GM19025 (cell line): ENCODE results near the gene COX17.
"Not testable (repeated sequence)": the region's sequence is repeated elsewhere in the genome, so short reads cannot be mapped to it uniquely, and the experiment has no call there.

Experiments
- ATAC-seq: cut with Tn5 transposase; IDR thresholded peaks from one replicate; pipeline ENCODE4 v1.9.1; 2021; ENCODE audit warnings: mild to moderate bottlenecking, low read depth, moderate library complexity; ENCODE audit not compliant: unreplicated experiment

The COX17 gene

GRCh38 chr3:119676771-119677640 lies at the start of gene COX17:
COX17 (minus strand) TSS chr3:119677406; CDS start chr3:119677310, 96 bp downstream.
- ATAC-seq = peak; percentile 86

GRCh38 chr3:119726909-119727308 lies 49.7 kb upstream of the COX17 start:
- ATAC-seq = no peak

DNA sequence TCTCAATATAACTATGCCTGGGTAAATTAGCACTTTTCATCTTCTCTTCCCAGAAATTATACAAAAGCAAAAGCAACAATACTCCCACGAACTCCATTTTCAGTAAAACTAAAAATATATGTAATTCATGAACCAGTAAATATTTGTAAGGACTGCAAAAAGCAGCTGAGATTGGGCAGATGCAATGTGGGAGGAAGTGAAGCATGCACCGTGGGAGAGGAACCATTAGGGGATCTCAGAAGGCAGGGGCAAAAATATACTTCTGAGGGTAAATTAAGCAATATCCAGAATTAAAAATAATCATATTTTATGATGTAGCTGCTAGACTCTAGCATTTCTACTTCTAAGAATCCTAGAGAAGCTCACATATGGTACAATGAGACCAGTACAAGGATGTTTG lies 45.8 kb upstream of the COX17 start:
- no peak for ATAC-seq

- ATAC-seq = no peak
Observed at GRCh38 chr3:119717520-119717919, 40.3 kb upstream of the COX17 start.

DNA sequence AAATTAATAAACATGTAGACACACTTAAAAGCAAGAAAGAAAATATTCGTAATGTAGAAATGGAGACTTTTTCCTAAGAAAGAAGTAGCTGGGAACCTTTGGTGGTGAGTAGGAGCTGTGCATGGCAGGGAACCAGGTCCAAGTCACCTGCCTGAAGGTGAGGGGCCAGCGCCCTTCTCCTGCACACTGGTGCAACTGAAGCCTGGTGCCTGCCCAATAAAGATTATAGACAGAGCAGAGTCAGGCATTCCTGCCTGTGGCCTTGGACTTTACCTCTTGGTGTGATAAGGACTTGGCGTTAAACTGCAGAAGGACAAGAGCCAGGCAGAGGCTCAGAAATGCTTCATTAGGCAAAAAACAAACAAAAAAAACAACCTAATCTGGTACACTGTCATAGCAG lies 39.8 kb upstream of the COX17 start:
- ATAC-seq = no peak

- no peak for ATAC-seq
Observed at GRCh38 chr3:119715105-119715504, 37.9 kb upstream of the COX17 start.

DNA sequence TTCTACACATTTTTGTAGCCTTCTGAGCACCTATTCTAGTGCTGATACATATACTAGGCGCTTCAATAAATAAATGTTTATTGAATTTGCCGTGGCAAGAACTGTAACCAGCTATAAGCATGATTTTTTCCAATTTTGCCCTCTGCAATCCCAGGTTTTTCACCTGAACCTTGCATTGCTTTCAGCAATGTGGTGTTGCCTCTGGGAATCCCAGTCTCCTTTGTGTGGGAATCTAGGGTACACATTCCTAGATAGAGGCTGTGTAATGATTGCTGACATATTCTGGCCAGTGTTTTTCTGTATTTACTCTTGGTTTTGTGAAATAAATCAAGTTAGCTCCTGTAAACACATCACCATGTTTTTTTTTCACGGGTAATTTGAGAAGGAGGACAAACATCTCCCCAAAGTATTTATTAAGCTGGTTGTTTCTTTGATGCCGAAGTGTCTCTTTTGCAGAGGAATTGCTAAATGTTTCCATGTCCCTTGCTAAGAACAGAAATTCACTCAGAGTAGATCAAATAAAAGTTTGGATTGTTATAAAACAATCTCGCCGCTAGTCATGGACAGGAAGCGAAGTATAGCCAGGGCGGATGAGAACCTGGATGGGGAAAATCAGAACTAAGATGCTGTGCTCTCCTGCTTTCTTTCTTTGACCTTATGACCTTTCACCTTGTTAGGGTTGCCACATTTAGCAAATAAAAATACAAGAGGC lies 26.8 kb upstream of the COX17 start:
- no peak for ATAC-seq

GRCh38 chr3:119702530-119703527 lies 25.6 kb upstream of the COX17 start, which contains the start of gene CFAP91:
CFAP91 (plus strand) TSS chr3:119703022; CDS start chr3:119703099, 77 bp downstream.
- peak; percentile 79 for ATAC-seq

DNA sequence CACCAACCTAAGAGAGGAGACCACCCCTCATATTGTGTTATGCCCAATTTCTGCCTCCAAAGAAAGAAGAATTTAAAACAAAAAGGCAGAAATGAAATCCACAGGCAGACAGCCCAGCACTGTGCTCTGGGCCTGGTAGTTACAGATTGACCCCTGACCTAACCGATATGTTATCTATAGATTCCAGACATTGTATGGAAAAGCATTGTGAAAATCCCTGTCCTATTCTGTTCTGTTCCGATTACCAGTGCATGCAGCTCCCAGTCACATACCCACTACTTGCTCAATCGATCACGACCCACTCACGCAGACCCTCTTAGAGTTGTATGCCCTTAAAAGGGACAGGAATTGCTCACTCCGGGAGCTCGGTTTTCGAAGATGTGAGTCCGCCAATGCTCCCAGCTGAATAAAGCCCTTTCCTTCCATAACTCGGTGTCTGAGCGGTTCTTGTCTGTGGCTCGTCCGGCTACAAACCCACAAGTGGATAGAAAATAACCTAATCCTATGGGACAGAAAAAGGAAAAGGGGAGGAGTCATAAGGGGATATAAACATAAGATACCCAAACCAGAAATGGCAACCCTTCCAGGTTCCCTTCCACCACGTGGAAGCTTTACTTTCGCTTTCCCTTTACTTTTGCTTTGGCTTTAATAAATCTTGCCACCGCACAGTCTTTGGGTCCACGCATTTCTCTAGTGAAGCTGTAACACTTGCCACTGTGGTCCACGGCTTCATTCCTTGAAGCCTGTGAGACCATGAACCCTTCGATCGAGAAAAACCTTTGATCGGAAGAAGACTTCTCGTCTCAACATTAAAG lies 23.9 kb upstream of the COX17 start:
- ATAC-seq = peak; percentile 11

- ATAC-seq = peak; percentile 36
Observed at GRCh38 chr3:119700269-119700919, 23.2 kb upstream of the COX17 start.

- peak; percentile 43 for ATAC-seq
Observed at GRCh38 chr3:119697394-119697793, 20.2 kb upstream of the COX17 start.

- no peak for ATAC-seq
Observed at GRCh38 chr3:119695480-119695879, 18.3 kb upstream of the COX17 start.

- ATAC-seq = no peak
Observed at GRCh38 chr3:119690043-119690656, 12.9 kb upstream of the COX17 start.

GRCh38 chr3:119683421-119683820 lies 6.2 kb upstream of the COX17 start:
- no peak for ATAC-seq

DNA sequence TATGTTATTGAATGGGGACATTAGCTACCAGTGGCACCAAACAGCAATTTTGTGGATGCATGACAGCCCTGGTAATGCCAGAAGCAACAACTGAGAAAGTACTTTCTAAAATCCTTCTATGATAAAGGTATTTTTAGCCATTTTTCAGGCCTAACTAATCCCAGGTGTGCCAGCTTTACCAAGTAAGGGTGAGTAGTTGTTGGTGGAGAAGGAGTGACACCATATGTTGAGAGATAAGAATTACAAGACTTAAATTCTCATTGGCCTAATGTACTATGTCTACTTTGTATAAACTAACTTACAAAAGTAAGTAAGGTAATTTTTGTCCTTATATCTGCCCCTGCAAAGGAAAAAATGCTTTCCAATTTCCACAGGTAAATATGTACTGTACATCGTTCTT lies 4.1 kb upstream of the COX17 start:
- ATAC-seq = no peak

DNA sequence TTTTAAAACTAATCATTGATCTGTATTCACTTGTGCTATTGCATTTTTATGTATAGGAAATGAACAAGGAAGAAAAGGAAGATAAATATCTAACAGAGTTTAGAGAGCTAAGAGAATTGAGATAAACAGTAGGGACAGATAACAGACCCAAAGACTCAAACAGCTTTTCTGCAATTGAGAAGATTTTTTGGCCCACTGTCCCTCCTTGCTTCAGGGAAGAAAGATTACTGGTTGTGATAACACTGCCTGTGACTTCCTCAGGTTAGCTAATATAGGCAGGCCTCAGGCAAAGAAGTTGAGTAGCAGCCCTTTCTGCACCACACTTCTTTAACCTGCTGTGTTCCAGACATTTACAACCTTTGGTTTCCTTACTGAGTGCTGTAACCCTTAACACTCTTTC lies 2.7 kb upstream of the COX17 start:
- no peak for ATAC-seq

DNA sequence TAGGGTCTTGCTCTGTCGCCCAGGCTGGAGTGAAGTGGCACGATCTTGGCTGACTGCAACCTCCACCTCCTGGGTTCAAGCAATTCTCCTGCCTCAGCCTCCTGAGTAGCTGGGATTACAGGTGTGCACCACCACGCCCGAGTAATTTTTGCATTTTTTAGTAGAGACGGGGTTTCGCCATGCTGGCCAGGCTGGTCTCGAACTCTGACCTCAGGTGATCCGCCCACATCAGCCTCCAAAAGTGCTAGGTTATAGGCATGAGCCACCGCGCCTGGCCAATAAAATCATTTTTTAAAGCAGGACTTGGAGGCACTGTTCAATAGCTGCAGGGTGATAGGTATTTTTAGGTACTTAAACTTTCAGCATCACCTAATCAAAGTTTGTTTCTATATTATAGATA lies 1.0 kb upstream of the COX17 start:
- ATAC-seq = not testable (repeated sequence)

DNA sequence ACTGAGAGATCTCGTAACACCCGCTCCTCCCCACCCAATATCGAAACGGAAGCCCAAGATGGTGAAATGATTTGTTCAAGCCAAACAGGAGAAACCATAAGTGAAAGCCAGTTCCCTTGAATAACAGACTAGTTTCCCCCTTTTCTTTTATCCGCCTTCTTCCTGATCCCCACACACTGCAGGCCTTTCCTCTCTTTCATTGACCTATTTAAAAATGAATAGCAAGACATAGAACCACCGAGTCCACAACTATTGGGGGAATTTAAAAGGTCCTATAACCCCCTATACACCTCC lies 382 bp upstream of the COX17 start:
- ATAC-seq = no peak

DNA sequence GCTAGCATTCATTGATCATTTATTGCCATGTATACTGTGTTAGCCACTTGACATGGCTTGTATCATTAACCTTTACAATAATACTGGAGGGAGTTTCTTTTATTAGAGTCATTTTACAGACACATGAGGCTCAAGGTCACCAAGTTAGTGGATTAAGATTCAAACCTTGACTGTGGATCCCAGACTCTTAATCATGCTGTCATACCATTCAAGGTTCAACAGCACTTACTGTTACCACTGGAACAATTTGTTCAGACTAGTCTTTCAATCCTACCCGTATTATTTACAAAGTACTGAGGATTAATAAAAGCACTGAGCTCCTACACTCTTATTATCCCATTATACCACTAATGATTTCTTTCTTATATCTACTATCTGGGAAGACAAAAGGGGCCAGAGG lies 1.2 kb downstream of the COX17 start:
- ATAC-seq = no peak
